Transverse colon (tissue), 4 donors: ENCODE measurements around the gene FAM83G.
"Not testable (repeated sequence)": the region's sequence is repeated elsewhere in the genome, so short reads cannot be mapped to it uniquely, and the experiment has no call there.

Experiments
- EP300 ChIP-seq: sonication (generic); formaldehyde crosslinking; IDR thresholded peaks from one replicate; pipeline ENCODE4 v1.6.1; 2017; ENCODE audit warnings: antibody characterized with exemption, low read depth
- POLR2AphosphoS5 ChIP-seq, 3 donors: sonication (generic); formaldehyde crosslinking; IDR thresholded peaks; one replicate each; pipeline ENCODE4 v1.6.1; 2016; ENCODE audit warnings: antibody characterized with exemption in 3 of 3
- TF ChIP-seq, protein P1 (sequence below), 5 experiments: fragments of 200-600 bp in 3 of 5; fragments of 450-650 bp in 2 of 5; sonication (generic) in 3 of 5; IDR thresholded peaks; 1 replicate in 2 of 5; 2 replicates in 3 of 5; pipeline ENCODE4 v1.5.1; 2016 to 2017; ENCODE audit warnings: antibody characterized with exemption in 5 of 5, inconsistent platforms in 3 of 5, mild to moderate bottlenecking in 2 of 5, moderate library complexity in 1 of 5

- TF ChIP-seq EP300; POLR2AphosphoS5 (IDR thresholded peaks at IDR 0.05): not testable (repeated sequence)
- TF ChIP-seq, protein P1, sequence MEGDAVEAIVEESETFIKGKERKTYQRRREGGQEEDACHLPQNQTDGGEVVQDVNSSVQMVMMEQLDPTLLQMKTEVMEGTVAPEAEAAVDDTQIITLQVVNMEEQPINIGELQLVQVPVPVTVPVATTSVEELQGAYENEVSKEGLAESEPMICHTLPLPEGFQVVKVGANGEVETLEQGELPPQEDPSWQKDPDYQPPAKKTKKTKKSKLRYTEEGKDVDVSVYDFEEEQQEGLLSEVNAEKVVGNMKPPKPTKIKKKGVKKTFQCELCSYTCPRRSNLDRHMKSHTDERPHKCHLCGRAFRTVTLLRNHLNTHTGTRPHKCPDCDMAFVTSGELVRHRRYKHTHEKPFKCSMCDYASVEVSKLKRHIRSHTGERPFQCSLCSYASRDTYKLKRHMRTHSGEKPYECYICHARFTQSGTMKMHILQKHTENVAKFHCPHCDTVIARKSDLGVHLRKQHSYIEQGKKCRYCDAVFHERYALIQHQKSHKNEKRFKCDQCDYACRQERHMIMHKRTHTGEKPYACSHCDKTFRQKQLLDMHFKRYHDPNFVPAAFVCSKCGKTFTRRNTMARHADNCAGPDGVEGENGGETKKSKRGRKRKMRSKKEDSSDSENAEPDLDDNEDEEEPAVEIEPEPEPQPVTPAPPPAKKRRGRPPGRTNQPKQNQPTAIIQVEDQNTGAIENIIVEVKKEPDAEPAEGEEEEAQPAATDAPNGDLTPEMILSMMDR (IDR thresholded peaks at IDR 0.05): not testable (repeated sequence)
Observed at GRCh38 chr17:19041871-19042270, 37.3 kb upstream of the FAM83G start.
